ENCODE results near the gene RNU5D-1. TPM values are rescaled to one million over a fixed set of nuclear protein-coding genes. Genes with fewer than 3 reads are reported as not detected.

The RNU5D-1 gene
- total RNA-seq (2022; extraction: Qiagen RNA extraction; ENCODE audit: low read depth), result not detected in 5 replicates

GRCh38 chr1:44730741-44731512, at the start of gene RNU5D-1:
RNU5D-1 (minus strand) TSS chr1:44731170.

GRCh38 chr1:44775078-44775929, 44.3 kb upstream of the RNU5D-1 start, which contains the start of gene RPS8:
RPS8 (plus strand) TSS chr1:44775540; CDS start chr1:44775597, 57 bp downstream.

GRCh38 chr1:44739307-44740178, 8.6 kb upstream of the RNU5D-1 start, which contains the start of gene KIF2C:
KIF2C (plus strand) TSS chr1:44739837; CDS start chr1:44739933, 96 bp downstream.

Other genes starting within 250 kb of the RNU5D-1 start
- gene TMEM53, start 56.7 kb downstream of the RNU5D-1 start, total RNA-seq (2022; extraction: Qiagen RNA extraction; ENCODE audit: low read depth), result 5.7 to 10.2 TPM (median 9.0 TPM) in 5 replicates
- 0.38 to 1.1 TPM (median 0.65 TPM) in 5 replicates for gene ARMH1, start 56.5 kb downstream of the RNU5D-1 start, total RNA-seq (2022; extraction: Qiagen RNA extraction; ENCODE audit: low read depth)
- 36.6 to 42.0 TPM (median 40.4 TPM) in 5 replicates for gene KIF2C, start 8.7 kb upstream of the RNU5D-1 start, total RNA-seq (2022; extraction: Qiagen RNA extraction; ENCODE audit: low read depth)
- 1,564 to 1,669 TPM (median 1,623 TPM) in 5 replicates for gene RPS8, start 44.4 kb upstream of the RNU5D-1 start, total RNA-seq (2022; extraction: Qiagen RNA extraction; ENCODE audit: low read depth)
- 0.26 to 0.42 TPM (median 0.38 TPM) in 5 replicates for gene BEST4, start 57.0 kb upstream of the RNU5D-1 start, total RNA-seq (2022; extraction: Qiagen RNA extraction; ENCODE audit: low read depth)
- gene PLK3, start 69.2 kb upstream of the RNU5D-1 start, total RNA-seq (2022; extraction: Qiagen RNA extraction; ENCODE audit: low read depth), result 9.4 to 22.4 TPM (median 17.4 TPM) in 5 replicates
- gene DYNLT4, start 76.2 kb upstream of the RNU5D-1 start, total RNA-seq (2022; extraction: Qiagen RNA extraction; ENCODE audit: low read depth), result 0.69 to 0.99 TPM (median 0.81 TPM) in 3 of 5 replicates, not detected in the others
- 2.0 to 3.4 TPM (median 3.2 TPM) in 5 replicates for gene BTBD19, start 77.4 kb upstream of the RNU5D-1 start, total RNA-seq (2022; extraction: Qiagen RNA extraction; ENCODE audit: low read depth)
- gene PTCH2, start 112.1 kb upstream of the RNU5D-1 start, total RNA-seq (2022; extraction: Qiagen RNA extraction; ENCODE audit: low read depth), result 0.20 to 0.31 TPM (median 0.25 TPM) in 4 of 5 replicates, not detected in the other

All from A549 treated with ZK216348 at 1 μM for 4 hours (cell line).